Measurements from ENCODE around the gene SLC49A3.
"Not testable (repeated sequence)": the region's sequence is repeated elsewhere in the genome, so short reads cannot be mapped to it uniquely, and the experiment has no call there.

The SLC49A3 gene

GRCh38 chr4:688854-689681 is at the start of gene SLC49A3:
SLC49A3 (minus strand) TSS chr4:689151; CDS start chr4:689127, 24 bp downstream.
- DNase-seq (ENCODE audit: low read depth in 2 of 2): no peak

- DNase-seq (ENCODE audit: low read depth in 2 of 2): not testable (repeated sequence)
Observed at GRCh38 chr4:736561-736960, 47.6 kb upstream of the SLC49A3 start.

- no peak for DNase-seq (ENCODE audit: low read depth in 2 of 2)
Observed at GRCh38 chr4:735583-735982, 46.6 kb upstream of the SLC49A3 start.

- no peak for DNase-seq (ENCODE audit: low read depth in 2 of 2)
Observed at GRCh38 chr4:734951-735350, 46.0 kb upstream of the SLC49A3 start.

GRCh38 chr4:734075-734474 is 45.1 kb upstream of the SLC49A3 start:
- DNase-seq (ENCODE audit: low read depth in 2 of 2): no peak

- no peak for DNase-seq (ENCODE audit: low read depth in 2 of 2)
Observed at GRCh38 chr4:733631-733980, 44.7 kb upstream of the SLC49A3 start.

GRCh38 chr4:732911-733630 is 44.1 kb upstream of the SLC49A3 start:
- no peak for DNase-seq (ENCODE audit: low read depth in 2 of 2)

- no peak for DNase-seq (ENCODE audit: low read depth in 2 of 2)
Observed at GRCh38 chr4:732486-732885, 43.5 kb upstream of the SLC49A3 start.

- not testable (repeated sequence) for DNase-seq (ENCODE audit: low read depth in 2 of 2)
Observed at GRCh38 chr4:731954-732353, 43.0 kb upstream of the SLC49A3 start.

GRCh38 chr4:730946-731904 is 42.3 kb upstream of the SLC49A3 start:
- DNase-seq (ENCODE audit: low read depth in 2 of 2): not testable (repeated sequence)

- no peak for DNase-seq (ENCODE audit: low read depth in 2 of 2)
Observed at GRCh38 chr4:730511-730910, 41.6 kb upstream of the SLC49A3 start.

GRCh38 chr4:729336-730315 is 40.7 kb upstream of the SLC49A3 start:
- no peak for DNase-seq (ENCODE audit: low read depth in 2 of 2)

- no peak for DNase-seq (ENCODE audit: low read depth in 2 of 2)
Observed at GRCh38 chr4:727576-727975, 38.6 kb upstream of the SLC49A3 start.

GRCh38 chr4:726838-727237 is 37.9 kb upstream of the SLC49A3 start:
- DNase-seq (ENCODE audit: low read depth in 2 of 2): no peak

- no peak for DNase-seq (ENCODE audit: low read depth in 2 of 2)
Observed at GRCh38 chr4:726235-726787, 37.4 kb upstream of the SLC49A3 start.

- no peak for DNase-seq (ENCODE audit: low read depth in 2 of 2)
Observed at GRCh38 chr4:725391-726234, 36.7 kb upstream of the SLC49A3 start.

GRCh38 chr4:723751-724530 is 35.0 kb upstream of the SLC49A3 start:
- DNase-seq (ENCODE audit: low read depth in 2 of 2): no peak

GRCh38 chr4:722851-723360 is 34.0 kb upstream of the SLC49A3 start:
- no peak for DNase-seq (ENCODE audit: low read depth in 2 of 2)
